Measurements from ENCODE around the gene HSD17B14. TPM values are rescaled to one million over a fixed set of nuclear protein-coding genes. Genes with fewer than 3 reads are reported as not detected.

HSD17B14 gene
- total and polyA plus RNA-seq, 2 of the 13 experiments (the other 11 are each of a cell fraction or from before 2014, with no cell fraction given), result 0.58 to 1.2 TPM

GRCh38 chr19:48768994-48769713, 67.1 kb downstream of the HSD17B14 start (continued):
- TF ChIP-seq, protein P1, sequence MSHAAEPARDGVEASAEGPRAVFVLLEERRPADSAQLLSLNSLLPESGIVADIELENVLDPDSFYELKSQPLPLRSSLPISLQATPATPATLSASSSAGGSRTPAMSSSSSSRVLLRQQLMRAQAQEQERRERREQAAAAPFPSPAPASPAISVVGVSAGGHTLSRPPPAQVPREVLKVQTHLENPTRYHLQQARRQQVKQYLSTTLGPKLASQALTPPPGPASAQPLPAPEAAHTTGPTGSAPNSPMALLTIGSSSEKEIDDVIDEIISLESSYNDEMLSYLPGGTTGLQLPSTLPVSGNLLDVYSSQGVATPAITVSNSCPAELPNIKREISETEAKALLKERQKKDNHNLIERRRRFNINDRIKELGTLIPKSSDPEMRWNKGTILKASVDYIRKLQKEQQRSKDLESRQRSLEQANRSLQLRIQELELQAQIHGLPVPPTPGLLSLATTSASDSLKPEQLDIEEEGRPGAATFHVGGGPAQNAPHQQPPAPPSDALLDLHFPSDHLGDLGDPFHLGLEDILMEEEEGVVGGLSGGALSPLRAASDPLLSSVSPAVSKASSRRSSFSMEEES (CRISPR knock-in tag; IDR thresholded peaks at IDR 0.05), result peak; percentile 45; the same call in 1 of the 2 replicates
- TF ChIP-seq, protein P2, sequence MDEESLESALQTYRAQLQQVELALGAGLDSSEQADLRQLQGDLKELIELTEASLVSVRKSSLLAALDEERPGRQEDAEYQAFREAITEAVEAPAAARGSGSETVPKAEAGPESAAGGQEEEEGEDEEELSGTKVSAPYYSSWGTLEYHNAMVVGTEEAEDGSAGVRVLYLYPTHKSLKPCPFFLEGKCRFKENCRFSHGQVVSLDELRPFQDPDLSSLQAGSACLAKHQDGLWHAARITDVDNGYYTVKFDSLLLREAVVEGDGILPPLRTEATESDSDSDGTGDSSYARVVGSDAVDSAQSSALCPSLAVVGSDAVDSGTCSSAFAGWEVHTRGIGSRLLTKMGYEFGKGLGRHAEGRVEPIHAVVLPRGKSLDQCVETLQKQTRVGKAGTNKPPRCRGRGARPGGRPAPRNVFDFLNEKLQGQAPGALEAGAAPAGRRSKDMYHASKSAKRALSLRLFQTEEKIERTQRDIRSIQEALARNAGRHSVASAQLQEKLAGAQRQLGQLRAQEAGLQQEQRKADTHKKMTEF (CRISPR knock-in tag; IDR thresholded peaks at IDR 0.05), result 0 out of 2 replicates have a peak, but pooled peaks have one; percentile 28
- TF ChIP-seq, protein P3, sequence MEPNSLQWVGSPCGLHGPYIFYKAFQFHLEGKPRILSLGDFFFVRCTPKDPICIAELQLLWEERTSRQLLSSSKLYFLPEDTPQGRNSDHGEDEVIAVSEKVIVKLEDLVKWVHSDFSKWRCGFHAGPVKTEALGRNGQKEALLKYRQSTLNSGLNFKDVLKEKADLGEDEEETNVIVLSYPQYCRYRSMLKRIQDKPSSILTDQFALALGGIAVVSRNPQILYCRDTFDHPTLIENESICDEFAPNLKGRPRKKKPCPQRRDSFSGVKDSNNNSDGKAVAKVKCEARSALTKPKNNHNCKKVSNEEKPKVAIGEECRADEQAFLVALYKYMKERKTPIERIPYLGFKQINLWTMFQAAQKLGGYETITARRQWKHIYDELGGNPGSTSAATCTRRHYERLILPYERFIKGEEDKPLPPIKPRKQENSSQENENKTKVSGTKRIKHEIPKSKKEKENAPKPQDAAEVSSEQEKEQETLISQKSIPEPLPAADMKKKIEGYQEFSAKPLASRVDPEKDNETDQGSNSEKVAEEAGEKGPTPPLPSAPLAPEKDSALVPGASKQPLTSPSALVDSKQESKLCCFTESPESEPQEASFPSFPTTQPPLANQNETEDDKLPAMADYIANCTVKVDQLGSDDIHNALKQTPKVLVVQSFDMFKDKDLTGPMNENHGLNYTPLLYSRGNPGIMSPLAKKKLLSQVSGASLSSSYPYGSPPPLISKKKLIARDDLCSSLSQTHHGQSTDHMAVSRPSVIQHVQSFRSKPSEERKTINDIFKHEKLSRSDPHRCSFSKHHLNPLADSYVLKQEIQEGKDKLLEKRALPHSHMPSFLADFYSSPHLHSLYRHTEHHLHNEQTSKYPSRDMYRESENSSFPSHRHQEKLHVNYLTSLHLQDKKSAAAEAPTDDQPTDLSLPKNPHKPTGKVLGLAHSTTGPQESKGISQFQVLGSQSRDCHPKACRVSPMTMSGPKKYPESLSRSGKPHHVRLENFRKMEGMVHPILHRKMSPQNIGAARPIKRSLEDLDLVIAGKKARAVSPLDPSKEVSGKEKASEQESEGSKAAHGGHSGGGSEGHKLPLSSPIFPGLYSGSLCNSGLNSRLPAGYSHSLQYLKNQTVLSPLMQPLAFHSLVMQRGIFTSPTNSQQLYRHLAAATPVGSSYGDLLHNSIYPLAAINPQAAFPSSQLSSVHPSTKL (CRISPR knock-in tag; IDR thresholded peaks at IDR 0.05), result peak; percentile 29; the same call in 1 of the 2 replicates
- TF ChIP-seq HNF1A (IDR thresholded peaks at IDR 0.05; ENCODE audit: low read depth) (peak; percentile 76), HNF1A (CRISPR knock-in tag; IDR thresholded peaks at IDR 0.05; ENCODE audit: borderline replicate concordance) (no peak), RFX1 (IDR thresholded peaks at IDR 0.05) (no peak), CEBPB (IDR thresholded peaks at IDR 0.05; ENCODE audit: borderline replicate concordance, low read depth, low read length) (peak; percentile 68), THRA (CRISPR knock-in tag; IDR thresholded peaks at IDR 0.05; ENCODE audit: borderline replicate concordance) (0 out of 2 replicates have a peak, but pooled peaks have one; percentile 20), NCOA2 (CRISPR knock-in tag; IDR thresholded peaks at IDR 0.05) (peak; percentile 76), PRPF4 (IDR thresholded peaks at IDR 0.05; ENCODE audit: low read depth, low read length, poor library complexity, severe bottlenecking) (no peak), ZNF256 (CRISPR knock-in tag; conservative IDR thresholded peaks at IDR 0.05) (no peak), MEF2D (CRISPR knock-in tag; IDR thresholded peaks at IDR 0.05) (peak; percentile 51; the same call in 1 of the 2 replicates), FOXA3 (CRISPR knock-in tag; IDR thresholded peaks at IDR 0.05) (0 out of 2 replicates have a peak, but pooled peaks have one; percentile 26)
- TF ChIP-seq, protein P4, sequence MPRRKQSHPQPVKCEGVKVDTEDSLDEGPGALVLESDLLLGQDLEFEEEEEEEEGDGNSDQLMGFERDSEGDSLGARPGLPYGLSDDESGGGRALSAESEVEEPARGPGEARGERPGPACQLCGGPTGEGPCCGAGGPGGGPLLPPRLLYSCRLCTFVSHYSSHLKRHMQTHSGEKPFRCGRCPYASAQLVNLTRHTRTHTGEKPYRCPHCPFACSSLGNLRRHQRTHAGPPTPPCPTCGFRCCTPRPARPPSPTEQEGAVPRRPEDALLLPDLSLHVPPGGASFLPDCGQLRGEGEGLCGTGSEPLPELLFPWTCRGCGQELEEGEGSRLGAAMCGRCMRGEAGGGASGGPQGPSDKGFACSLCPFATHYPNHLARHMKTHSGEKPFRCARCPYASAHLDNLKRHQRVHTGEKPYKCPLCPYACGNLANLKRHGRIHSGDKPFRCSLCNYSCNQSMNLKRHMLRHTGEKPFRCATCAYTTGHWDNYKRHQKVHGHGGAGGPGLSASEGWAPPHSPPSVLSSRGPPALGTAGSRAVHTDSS (CRISPR knock-in tag; conservative IDR thresholded peaks at IDR 0.05), result no peak

Data from HepG2 (cell line).